GM20431 (cell line): ENCODE measurements around the gene TNNI3.
"Not testable (repeated sequence)": the region's sequence is repeated elsewhere in the genome, so short reads cannot be mapped to it uniquely, and the experiment has no call there.

Source experiments
- in situ Hi-C: fragments of 300-500 bp; cut with MseI, MboI; formaldehyde crosslinking; loops from one replicate; pipeline ENCODE4 v1.15.0; 2020; ENCODE audit warnings: low sequenced_read_pairs; ENCODE audit not compliant: unreplicated experiment

The TNNI3 gene

DNA sequence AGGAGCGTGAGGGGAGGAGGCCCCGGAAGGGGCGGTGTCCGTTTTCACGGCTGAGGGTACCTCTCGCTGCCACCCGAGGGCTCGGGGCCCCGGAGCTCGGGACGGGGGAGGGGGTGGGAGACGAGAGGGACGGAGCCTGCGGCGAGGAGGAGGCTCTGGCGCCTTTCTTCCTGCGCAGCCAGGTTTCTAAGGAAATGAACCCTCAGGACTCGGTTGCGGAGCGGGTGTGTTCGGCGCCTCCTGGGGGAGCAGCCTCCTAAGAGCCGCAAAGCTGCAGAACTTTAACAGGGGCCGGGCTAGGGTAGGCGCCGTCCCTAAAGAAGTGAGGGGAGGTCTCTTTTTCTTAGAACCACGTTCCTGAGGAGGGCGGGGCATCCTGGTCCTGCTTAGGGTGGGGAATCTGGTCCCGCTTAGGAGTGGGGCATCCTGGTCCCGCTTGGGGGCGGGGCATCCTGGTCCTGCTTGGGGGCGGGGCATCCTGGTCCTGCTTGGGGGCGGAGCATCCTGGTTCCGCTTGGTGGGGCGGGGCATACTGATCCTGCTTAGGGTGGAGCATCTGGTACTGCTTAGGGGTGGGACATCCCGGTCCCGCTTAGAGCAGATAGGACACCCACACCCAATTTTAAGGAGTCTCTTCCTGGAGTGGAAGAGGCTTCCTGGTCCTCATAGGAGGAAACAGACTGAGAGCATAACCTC is 16.3 kb upstream of the TNNI3 start:
- in situ Hi-C loops: no loop called here

DNA sequence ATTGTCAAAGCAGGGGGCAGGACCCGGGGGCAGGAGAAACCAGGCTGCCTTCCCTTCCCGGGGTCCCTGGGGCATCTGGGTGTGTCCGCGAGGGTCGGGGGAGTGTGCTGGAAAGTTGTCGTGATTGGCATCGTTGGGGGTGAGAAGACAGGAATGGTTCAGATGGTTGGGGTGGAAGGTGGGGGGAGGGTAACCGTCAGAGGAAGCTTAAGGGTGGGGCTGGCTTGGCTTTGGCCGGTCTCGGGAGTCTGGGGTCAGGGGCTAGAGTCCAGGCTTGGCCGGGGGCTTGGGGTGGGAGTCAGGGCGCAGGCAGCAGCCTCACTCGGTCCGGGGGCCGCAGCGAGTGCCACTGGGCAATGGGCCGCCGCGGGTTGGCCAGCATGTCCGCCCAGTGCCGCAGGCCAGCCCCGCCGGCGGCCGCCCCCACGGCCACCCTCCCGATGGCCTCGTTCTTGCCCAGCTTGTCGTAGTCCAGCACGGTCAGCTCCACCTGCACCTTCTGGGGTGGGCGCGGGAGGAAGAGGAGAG is 15.7 kb upstream of the TNNI3 start:
- in situ Hi-C loops: no loop called here

DNA sequence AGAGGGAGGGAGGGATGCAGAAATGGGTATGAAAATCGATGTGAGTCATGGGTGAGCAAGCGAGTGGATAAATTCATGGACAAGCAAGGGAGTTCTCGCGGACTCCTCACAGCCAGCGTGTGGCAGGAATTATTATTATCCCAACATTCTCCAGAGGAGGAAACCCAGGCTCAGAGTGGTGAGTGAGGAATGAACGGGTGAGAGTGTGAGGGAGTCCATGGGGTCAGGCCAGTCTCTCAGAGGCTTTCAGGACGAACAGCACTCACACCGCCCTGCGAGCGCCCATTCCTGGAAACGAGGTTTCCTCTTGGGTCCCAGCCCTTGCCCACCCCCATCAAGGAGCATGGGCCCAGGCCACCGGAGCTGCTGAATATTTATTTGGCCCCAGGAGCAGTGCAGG is 15.2 kb upstream of the TNNI3 start:
- in situ Hi-C loops: no loop called here

DNA sequence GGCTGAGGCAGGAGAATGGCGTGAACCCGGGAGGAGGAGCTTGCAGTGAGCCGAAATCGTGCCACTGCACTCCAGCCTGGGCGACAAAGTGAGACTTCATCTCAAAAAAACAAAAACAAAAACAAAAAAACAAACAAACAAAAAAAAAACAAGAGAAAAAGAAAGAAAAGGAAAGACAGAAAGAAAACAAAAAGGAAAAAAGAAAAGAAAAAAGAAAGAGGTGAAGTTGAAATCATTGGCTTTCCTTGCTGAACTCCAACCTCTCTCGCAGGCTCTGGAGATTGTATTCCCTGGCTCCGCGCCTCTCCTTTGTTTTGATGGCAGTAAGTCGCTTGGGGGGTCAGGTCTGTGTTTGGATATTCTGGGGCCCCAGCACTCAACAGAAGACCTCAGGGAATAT is 14.8 kb upstream of the TNNI3 start:
- in situ Hi-C loops: not testable (repeated sequence)

DNA sequence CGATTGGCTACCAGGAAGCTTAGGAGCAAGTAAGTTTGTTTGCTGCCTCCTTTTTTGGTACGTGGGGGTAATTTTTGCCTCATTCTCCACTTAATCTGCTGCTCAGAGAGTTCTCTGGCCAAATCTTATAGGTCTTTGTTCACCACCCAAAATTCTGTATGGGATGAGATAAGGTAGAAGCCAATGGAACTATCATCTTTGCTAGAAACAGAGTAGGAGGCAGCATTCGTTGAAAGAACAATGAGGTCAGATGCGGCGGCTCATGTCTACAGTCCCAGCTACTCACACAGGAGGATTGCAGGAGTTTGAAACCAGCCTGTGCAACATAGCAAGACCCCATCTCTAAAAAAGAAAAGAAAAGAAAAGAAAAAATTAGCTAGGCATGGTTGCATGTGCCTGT is 13.9 kb upstream of the TNNI3 start:
- in situ Hi-C loops: no loop called here

DNA sequence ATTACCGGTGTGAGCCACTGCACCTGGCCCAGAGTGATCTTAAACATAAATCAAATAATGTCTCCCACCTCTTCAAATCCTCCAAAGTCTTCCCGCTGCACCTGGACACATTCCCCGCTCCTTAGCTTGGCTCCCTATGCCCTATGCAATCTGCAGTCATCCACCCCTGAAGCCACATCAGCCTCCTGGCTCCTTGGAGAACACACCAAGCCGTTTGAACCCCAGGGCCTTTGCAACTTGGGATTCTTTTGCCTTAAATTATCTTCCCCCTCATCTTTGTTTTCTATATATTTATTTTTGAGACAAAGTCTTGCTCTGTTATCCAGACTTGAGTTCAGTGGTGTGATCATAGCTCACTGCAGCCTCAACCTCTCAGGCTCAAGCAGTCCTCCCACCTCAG is 11.6 kb upstream of the TNNI3 start:
- in situ Hi-C loops: no loop called here

DNA sequence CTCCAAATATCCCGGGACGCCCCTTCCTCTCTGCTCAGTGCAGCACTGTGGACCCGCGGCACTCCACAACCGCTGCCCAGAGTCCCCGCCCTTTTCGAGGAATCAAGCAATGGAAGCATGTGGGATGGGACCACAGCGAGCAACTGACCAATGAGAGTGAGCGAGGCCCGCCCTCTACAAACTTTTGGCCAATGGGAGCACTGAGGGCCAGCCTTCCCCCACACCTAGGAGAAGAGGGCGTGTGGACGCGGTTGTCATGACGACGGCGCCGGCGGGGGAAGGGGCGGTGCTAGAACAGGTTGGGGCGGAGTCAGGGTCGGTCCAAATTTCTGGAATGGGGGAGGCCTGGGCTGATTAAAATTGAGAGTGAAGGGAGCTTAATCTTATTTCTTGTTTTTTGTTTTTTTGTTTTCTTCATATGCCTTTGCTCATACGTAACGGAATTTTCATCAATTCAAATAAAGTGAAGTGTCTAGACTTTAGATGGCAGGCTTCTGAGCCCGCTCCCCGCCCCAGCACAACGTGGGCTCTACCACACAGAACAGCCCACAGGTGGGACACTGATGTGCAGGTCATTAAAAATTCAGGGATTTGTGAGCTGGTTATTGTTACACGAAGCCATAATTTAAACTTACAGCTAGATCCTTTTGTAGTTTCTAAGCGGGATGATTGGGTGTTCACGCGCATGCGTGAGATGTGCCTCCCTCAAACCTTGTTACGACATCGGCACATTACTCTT is 9.2 kb upstream of the TNNI3 start, which contains the start of gene DNAAF3:
TSS of gene DNAAF3 (minus strand) at position 84 of the 739 bp plus-strand sequence. CDS start 200 bp downstream, outside the sequence.
- in situ Hi-C loops: no loop called here

DNA sequence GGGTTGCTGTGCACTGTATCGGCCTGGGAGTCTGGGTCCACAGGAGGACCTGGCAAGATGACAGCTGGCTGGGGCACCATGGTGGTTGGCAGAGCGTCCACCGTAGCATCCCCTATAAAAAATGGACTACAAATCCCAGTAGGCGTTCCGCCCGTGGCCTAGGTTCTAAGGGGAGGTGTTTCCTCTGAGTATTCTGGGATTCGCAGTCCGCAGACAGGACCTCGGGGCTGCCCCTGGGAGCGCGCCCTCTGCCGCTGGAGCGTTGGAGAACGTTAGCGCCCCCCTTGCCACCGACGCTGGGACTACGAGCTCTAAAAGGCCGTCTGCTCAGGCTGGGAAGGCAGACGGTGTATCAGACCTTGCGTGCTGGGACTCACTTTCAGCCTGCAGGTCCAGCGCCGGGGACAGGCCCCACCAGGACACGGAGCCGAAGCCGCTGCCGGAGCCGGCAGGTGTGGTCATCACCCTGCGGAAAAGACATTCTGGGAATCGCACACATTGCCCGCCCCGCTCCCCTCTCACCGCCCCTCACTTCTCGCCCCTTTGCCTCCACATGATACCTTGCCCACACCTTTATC is 8.5 kb upstream of the TNNI3 start:
- in situ Hi-C loops: no loop called here

DNA sequence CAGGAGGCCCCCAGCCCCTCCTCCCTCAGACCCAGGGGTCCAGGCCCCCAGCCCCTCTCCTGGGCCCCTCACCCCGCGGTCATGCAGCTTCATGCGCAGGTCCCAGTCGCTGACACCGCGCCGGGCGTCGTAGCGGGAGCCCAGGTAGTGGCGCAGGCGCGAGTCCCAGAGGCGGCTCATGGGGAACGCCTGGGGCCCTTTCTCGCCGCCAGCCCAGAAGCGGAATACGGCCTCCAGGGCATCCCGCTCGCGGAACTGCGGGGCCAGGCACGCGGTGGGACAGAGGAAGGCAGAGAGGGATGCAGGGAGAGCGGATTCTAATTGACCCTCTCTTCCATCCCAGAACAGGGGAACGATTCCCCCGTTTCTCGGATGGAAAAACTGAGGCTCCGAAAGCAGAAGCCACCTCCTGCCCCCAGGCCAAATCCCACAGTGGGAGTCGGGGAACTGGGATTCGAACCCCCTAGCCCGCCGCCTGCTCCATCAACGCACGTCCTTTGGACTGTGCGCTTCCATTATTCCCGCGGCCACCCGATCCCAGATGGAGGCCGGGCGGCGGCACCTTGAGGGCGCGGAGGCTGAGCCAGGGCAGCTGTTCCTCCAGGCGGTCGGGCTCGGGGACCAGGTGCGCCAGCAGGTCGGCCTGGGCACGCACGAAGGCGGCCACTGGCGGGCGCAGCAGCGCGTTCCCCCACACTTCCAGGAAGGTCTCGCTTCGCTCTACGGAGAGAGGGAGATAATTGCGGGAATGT is 4.2 kb upstream of the TNNI3 start:
- in situ Hi-C loops: no loop called here

DNA sequence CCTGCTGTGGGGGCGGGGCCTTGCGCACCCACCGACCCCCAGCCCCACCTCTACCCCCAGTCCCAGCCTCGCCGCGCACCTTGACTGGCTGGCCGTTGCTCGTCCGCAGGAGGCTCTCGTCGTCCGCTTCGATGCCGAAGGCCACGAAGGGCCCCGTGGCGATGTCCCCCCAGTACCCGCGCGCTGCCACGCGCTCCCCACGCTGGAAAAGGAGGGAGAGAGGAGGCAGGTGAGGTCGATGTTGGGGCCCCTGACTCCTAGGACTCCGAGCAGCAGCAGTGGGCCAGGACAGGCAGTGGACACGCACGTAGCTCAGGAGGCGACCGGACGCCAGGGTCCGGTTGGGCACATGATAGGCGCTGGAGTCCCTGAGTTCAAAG is 3.4 kb upstream of the TNNI3 start:
- in situ Hi-C loops: no loop called here

DNA sequence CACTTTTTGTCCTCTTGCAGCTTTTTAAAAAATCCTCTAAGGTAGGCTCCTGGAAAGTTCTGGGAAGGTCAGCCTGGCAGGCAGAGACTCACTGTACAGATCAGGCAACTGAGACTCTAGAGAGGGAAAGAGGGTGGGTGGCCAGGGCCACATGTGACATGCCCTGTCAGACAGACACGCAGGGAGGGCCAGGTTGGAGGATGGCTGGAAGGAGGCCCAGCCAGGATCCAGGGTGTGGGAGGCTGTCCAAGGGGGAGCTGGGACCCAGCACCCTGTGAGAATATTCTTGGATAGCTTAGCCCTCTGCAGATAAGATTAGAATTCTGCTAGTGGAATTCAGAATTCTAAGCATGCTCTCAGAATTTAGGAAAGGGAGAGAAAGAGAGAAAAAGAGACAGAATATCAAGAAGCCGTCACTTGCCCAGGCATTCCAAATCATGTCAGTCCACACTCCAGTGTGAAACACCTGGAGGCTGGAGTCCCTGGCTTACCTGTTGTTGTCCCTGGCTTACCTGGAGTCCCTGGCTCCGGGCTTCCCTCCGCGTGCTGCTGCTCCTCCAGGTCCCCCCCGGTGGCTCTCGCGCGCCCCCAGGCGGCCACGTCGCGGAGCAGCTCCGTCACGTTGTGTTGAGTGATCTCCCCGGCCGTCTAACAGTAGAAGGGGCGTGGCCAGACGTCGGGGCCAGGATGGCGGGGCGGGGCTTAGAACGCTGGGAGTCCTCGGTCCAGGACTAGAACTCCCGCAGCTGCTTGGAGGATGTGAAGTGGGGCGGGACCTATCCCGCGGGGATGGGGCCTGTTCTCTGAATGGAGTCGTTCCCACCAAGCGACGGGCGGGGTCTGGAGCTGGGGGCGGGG is 2.8 kb upstream of the TNNI3 start:
- in situ Hi-C loops: no loop called here

DNA sequence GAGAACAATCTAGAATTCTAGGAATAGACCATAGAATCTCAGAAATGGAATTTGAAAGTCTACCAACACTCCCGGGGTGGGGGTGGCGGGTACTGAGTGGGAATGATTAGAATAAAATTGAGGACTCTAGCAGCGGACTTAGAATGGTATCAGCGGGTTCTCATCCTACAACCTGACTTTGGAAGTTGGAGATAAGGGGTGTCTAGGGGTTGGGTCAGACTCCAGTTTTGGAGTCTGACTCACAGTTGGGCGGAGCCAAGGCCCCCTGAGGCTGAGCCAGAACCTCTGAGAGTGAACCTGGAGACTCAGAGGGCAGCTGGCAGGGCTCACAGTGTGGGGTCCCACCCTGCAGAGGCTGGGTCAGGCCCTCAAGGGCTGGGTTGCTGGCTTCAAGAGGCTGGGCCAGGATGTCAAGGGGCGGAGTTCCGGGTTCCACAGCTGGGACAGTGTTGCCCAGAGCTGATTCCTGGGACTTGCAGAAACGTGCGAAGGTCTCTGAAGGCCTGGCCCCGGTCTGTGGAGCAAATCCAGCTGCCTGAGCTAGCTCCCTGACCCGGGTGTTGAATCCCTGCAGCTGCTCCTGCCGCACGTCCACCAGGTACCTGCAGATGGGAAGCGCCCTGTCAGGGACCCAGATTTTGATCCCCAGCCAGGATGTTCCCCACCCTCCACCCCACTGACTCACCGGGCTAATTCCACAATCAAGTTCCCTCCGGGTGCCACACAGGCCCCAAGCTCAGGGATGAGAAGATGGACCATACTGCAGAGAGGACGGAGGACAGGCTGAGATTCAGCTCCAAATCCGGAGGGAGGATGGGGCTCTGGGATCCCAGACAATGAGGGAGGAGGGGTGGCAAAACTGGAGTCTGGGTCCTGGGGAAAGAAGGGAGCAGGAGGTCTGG is 1.6 kb upstream of the TNNI3 start:
- in situ Hi-C loops: no loop called here

DNA sequence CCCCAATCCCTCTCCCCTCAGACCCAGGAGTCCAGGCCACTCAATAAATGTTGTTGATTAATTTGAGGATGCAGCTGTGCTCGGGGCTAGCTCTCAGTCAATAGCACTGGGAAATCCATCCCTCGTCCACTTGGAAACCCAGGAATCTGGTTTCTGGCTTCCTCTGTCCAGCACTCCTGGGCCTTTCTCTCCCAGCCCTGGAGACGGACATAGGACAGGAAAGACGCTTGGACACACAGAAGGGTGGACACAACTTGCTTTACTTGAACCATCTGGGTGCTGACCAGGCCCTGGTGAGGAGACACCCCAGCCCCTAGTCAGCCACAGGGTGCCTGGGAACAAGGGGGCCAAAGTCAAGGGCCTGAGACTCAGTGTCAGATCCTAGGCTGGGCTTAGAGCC is 891 bp upstream of the TNNI3 start:
- in situ Hi-C loops: no loop called here

DNA sequence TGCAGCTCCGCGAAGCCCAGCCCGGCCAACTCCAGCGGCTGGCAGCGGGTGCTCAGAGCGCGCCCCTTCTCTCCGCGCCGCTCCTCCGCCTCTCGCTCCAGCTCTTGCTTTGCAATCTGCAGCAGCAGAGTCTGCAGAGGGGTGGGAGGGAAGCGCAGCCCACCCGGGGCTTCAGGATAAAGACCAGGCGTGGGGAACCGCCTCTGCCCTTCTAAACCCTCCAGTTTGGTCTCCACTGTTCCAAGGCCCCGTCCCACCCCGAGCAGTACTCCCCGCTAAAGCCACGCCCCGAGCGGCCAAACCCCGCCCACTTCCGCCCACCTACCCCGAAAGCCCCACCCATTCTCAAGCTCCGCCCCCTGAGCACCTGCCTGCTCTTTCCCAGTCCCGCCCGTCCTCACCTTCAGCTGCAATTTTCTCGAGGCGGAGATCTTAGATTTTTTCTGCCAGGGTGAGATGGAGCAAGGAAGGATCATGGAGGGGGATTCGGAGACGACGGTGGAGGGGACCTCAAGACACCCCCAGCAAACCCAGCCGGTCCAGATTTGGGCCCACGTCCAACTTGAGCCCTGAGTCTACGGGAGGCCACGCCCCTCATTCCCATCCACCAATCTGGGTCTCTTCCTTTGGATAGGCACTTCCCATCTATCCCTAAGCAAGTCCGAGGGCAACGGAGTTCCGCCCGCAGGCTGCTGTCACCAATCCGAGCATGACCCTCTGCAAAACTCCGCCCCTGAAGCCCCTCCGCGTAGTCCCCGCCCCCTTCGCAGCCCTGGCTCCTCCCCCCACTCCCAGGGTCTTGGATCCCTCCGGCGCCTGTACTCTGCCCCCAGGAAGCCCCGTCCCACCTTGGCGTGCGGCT is 1.1 kb downstream of the TNNI3 start:
- in situ Hi-C loops: no loop called here

DNA sequence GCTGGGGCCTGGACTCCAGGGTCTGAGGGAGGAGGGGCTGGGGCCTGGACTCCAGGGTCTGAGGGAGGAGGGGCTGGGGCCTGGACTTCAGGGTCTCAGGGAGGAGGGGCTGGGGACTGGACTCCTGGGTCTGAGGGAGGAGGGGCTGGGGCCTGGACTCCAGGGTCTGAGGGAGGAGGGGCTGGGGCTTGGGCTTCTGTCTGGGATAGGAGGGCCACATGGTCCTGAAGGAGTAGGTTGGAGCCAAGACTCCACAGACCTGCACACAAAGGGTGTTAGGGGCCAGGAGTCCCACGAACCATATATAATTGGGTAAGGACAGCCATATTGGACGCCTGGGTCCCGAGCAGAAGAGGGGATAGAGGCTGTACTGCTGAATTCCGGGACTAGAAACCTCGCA is 1.7 kb downstream of the TNNI3 start:
- in situ Hi-C loops: not testable (repeated sequence)

DNA sequence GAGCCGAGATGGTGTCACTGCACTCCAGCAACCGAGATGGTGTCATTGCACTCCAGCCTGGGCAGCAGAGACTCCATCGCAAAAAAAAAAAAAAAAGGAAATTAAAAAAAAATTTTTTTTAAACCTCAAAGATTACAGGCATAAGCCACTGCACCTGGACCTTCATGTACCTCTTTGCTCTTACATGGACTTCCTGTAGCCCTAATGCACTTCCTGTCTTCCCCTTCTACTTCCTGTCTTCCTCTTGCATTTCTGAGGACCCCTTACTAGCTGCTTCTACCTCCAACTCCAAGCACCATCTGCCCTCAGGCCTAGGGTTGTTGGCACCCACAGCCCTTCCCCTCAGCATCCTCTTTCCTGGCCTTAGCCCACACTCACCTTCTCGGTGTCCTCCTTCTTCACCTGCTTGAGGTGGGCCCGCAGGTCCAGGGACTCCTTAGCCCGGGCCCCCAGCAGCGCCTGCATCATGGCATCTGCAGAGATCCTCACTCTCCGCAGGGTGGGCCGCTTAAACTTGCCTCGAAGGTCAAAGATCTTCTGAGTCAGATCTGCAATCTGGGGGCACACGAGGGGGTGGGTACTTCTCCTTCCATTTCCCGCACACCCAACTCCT is 3.8 kb downstream of the TNNI3 start:
- in situ Hi-C loops: no loop called here

DNA sequence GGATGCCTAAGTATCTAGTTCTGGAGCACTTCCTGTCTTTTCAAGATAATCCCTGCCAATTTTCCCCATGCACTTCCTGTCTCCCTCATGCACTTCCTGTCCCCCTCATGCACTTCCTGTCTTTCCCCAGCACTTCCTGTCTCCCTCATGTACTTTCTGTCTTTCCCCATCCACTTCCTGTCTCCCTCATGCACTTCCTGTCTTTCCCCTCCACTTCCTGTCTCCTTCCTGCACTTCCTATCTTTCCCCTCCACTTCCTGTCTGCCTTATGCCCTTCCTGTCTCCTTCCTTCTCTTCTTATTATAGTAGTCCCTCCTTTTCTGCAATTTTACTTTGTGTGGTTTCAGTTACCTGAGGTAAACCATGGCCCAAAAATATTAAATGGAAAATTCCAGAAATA is 5.5 kb downstream of the TNNI3 start:
- in situ Hi-C loops: no loop called here
